ENCODE measurements around the gene SIRT7.
A peak's percentile ranks its signal among the peaks of the same experiment; 100 is the strongest.

The SIRT7 gene
- total RNA-seq = 41.7 to 57.8 (median 48.6) reads per million in 4 donors

DNA sequence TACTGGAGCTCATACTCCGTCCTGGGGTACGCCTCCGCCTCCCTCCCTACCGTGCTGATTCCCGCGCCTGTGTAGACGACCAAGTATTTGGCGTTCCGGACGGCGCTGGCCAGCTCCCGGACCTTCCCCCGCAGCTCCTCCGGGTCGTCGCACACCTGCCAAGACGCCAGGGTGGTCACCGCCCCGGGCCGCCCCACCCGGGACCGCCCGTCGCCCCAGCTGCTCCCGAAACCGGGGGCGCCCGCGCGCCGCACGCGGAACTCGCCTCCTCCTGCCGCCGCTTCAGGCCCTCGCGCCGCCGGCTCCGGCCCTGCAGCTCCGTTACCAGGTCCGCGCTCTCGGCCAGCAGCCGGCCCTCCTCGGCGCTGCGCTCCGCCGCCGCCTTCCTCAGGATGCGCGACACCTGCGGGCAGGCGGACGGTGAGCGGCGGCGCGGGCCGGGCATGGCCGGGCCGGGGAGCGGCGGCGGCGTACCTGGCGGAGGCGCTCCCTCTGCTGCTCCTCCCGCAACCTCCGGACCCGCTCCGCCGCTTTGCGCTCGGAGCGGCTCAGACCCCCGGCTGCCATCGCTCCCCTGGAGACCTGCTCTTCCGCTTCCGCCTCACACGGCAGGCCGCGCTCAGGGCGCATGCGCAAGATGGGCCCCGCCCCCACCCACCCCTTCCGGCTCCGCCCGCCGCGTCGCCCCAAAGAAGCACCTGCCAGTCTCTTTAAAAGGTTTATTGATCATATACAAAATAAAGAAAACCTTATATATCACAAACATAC lies at the start of gene SIRT7:
SIRT7 (minus strand) TSS at position 612 of the 768 bp plus-strand sequence; CDS start at position 567, 45 bp downstream.
- peak; percentile 73 to 86 (median 82) for DNase-seq

DNA sequence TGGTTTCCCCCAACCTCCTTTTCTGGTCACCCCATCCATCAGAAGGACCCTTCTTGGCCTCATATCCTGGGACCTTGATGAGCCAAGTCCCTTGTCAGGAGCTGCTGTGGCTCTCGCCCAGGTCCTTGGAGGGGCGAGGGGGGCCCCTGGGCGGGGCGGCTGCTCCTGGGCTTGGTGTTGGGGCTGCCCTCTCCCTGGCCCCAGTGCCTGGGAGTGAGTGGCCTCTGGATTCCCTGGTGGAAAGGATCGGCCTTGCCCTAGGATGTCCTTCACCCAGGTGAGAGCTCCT lies 49.2 kb upstream of the SIRT7 start:
- DNase-seq = no peak

- no peak for DNase-seq
Observed at GRCh38 chr17:81966343-81967243, 48.6 kb upstream of the SIRT7 start.

- no peak for DNase-seq
Observed at GRCh38 chr17:81964081-81964849, 46.3 kb upstream of the SIRT7 start.

GRCh38 chr17:81962499-81963441 lies 44.8 kb upstream of the SIRT7 start:
- DNase-seq = no peak

DNA sequence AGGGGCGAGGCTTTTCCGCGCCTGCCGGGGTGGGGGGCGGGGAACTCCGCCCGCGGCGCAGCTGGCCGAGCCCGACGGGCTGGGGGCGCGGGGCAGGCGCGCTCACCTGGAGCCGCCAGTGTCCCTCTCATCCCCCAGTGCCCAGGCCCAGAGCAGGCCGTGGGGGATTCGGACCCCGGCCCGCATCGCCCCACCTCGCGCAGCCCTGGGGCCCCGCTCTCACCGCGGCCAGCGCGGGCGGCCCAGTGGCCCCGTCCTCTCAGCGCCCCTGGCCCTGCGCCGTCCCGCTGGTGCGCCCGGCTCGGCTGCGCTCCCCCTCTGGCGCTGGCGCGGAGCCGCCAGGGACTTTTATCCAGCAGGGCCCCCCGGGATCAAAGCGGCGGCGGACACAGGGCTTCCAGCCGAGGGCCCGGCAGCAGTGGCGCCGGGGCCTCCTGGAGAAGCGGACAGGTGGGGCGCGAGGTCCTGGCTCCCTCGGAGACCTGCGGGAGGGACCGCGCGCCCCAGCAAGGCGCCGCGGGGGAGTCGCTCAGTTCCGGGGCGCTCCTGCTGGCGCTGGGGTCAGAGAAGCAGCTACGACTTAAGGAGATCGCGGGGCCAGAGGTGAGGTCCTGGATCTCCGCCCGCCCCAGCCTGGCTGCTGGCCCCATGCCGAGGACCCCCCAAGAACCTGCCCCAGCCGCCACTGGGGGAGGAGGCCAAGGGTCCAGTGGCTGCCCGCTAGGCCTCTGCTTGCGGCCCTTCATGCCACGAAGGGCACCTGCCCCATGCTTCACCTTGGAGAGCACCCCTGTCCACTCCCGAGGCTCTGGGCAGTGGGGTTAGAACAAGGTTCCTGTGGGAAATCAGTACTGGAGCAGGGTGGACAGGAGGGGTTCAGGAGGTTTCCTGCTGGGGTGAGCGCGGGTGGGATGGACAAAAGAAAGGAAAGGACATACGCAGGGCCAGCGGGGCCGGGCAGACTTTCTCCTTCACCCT lies 43.8 kb upstream of the SIRT7 start:
- DNase-seq = no peak

GRCh38 chr17:81961087-81961511 lies 43.1 kb upstream of the SIRT7 start, which contains the start of gene NOTUM:
TSS of gene NOTUM (minus strand) at chr17:81961187. CDS start at chr17:81960909, 278 bp downstream.
- no peak for DNase-seq

DNA sequence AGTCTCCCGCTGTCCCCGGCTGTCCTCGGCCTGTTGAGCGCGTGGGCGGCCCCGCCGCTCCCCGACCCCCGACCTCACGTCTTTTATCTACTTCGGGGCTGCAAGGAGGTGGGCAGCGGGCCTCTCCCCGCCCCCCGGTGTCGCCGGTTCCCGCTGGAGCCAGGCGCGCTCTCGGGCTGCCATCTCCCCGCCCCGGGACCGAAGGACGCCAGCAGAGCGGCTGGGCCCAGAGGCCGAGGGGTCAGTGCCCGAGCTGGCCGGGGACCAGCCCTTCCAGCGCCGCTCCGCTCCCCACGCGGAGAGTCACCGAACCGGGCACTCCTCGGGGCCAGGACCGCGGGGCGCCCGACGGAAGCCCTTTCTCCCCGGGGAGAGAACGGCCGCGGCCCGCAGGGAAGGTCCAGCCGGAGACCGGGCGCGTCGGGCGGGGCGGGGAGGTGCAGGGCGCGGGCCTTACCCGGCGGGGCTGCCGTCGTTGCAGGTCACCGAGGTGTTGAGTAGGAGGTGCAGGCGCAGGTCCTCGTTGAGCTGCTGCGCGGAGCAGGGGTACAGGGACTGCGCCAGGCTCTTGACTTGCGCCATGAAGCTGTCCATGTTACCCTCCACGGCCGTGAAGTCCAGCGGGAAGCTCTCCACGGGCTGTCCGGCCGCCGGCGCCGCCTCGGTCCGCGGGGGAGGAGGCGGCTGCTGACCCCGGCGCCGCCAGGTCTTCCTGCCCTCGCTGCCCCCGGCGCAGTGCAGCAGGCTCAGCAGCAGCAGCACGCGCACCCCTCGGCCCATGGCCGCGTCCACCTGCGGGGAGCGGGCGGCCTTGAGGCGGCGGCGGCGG lies 42.4 kb upstream of the SIRT7 start:
- DNase-seq = no peak

DNA sequence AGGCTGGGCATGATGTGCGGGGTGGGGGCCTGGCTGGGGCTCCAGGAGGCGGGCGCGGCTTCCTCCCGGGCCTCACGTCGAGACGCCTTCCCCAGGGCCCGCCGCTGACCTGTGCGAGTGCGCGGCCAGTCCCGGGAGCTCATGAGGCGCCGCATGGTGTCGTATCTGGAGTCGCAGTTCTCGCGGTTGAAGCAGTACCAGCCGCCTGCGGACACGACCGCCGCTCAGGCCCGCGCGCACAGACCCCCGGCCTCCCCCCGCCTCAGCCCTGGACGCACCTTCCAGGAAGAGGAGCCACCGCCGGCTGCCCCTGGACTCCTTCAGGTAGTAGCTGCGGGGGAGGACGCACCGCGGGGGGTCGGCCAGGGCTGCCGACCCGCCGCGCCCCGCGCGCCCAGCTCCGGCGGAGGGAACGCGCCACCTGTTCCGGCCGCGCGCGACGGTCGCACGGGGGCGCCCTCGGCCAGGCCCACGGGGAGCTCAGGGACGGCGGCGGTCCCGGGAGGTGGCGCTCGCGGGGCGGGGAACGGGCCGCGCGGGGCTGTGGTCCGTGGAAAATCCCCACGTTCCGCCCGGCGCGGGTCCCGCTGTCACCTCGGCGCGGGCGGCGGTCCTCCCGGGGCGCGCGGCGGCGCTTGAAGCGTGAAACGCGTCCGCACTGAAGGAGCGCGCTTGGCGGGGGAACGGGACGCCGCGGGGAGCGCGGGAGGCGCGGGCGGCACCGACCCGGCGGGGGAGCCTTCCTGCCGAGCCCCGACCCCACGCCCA lies 41.6 kb upstream of the SIRT7 start:
- DNase-seq = peak; percentile 61 to 86 (median 77)

DNA sequence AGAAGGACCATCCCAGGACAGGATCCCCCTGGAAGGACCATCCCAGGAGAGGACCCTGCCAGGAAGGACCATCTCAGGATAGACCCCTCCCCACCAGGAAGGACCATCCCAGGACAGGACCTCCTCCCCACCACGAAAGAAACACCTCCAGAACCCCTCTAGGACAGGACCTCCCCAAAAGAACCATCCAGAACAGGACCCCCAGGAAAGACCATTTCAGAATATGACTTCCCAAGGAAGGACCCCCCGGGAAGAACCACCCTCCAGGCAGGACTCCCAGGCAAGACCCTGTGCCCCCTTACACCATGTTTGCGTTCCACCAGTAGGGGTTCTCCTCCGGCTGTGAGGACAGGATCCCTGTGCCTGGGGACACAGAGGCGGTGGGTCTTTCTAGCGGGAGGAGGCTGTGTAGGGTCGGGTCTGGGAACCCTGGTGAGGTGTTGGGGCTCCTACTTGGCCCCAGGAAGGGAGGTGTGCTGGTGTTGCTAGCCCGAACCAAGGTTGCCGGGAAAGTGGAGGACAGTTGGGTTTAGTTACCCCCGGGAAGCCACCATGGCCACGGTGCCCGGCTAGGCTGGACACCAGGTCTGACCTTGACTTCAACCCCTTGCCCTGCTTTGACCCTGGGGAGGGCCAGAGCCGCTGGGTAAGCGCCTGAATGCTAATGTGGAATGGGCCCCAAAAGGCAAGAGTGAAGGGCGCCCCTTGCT lies 40.8 kb upstream of the SIRT7 start:
- DNase-seq = no peak

DNA sequence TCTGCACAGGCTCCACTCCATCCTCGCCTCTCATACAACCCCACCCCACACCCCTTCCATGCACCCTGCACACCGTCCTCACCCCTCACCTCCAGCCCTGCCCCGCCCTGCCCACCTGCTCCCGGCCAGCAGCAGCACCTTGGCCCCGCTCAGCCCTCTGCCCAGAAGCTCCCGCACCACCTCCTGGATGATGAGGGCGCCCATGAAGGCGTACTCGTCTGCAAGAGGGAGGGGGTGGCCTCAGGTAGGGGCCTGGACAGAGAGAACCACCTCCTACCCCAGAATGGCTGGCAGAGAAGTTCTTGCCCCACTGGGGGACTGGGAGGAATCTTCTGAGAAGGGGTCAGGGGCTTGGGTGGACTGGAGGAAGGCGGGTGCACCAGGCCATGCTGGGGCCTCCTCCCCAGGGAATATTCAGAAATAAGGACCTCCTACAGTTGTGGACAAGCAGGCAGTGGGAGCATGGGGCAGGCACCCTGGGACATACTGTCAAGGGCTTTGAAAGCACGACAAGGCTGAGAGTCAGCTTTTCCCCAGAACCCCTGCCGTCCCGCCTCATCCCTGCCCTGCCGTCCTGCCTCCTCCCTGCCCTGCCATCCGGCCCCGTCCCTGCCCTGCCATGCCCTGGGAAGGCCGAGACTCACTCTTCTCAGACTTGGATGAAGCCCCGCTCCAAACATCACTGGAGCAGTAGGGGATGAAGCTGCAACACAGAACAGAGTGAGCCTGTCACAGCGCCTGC lies 39.9 kb upstream of the SIRT7 start:
- DNase-seq = no peak

- DNase-seq = no peak
Observed at GRCh38 chr17:81956607-81957589, 38.9 kb upstream of the SIRT7 start.

DNA sequence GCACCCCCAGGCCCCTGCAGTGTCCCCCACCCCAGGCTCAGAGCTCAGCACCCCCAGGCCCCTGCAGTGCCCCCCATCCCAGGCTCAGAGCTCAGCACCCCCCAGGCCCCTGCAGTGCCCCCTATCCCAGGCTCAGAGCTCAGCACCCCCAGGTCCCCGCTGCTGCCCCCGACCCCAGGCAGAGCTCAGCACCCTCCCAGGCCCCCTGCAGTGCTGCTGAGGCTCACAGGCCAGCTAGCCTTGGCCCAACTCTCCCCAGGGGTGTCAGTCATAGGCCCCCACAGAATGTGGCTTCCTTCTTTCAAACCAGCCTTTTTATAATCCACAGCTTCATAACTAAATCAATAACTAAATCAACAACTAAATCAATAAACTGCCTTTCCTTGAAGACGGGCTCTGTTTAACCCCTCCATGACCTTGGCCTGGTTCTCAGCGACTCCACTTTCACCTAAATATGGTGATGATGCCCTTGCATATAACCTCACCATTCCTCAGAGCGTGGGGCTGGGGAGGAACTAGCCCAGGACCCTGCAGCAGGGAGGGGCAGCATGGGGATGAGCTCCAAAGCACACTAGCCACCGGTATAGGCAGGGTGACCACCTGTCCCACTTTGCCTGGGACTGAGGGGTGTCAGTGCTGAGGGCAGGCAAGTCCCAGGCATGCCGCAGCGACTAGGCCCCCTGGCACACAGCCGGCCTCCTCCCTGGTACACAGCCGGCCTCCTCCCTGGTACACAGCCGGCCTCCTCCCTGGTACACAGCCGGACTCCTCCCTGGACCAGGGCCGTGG lies 38.0 kb upstream of the SIRT7 start:
- no peak for DNase-seq

- no peak for DNase-seq
Observed at GRCh38 chr17:81955058-81955681, 37.2 kb upstream of the SIRT7 start.

All from T-helper 1 cell (primary cell).